ENCODE data around the gene DTNB.

GRCh38 chr2:25347846-25348245 lies 325.5 kb downstream of the DTNB start:
- TF ChIP-seq, protein P1, sequence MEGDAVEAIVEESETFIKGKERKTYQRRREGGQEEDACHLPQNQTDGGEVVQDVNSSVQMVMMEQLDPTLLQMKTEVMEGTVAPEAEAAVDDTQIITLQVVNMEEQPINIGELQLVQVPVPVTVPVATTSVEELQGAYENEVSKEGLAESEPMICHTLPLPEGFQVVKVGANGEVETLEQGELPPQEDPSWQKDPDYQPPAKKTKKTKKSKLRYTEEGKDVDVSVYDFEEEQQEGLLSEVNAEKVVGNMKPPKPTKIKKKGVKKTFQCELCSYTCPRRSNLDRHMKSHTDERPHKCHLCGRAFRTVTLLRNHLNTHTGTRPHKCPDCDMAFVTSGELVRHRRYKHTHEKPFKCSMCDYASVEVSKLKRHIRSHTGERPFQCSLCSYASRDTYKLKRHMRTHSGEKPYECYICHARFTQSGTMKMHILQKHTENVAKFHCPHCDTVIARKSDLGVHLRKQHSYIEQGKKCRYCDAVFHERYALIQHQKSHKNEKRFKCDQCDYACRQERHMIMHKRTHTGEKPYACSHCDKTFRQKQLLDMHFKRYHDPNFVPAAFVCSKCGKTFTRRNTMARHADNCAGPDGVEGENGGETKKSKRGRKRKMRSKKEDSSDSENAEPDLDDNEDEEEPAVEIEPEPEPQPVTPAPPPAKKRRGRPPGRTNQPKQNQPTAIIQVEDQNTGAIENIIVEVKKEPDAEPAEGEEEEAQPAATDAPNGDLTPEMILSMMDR (IDR thresholded peaks at IDR 0.05): no peak
- TF ChIP-seq POLR2A (IDR thresholded peaks at IDR 0.05): no peak

Data from uterus (tissue), 2 donors.